ENCODE measurements around the gene ETS2.

The ETS2 gene

GRCh38 chr21:38810034-38810825, 4.5 kb downstream of the ETS2 start:
- ATAC-seq = no peak

DNA sequence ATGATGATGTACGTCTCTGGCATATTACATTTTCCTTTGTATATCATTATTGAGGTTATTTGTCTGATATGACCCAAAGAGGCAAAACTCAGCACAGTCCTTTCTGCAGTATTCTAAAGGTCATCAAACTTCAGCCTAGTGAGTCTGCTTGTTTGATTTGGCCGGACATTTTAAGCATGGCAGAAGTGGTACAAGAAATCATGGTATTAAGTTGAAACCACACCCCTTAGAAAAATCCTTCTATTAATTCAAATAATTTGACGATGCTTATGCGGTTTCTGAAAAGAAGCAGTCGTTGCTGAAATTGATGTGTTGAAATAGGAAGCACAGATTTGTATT, 5.1 kb downstream of the ETS2 start:
- no peak for ATAC-seq
- TF ChIP-seq, protein P1, sequence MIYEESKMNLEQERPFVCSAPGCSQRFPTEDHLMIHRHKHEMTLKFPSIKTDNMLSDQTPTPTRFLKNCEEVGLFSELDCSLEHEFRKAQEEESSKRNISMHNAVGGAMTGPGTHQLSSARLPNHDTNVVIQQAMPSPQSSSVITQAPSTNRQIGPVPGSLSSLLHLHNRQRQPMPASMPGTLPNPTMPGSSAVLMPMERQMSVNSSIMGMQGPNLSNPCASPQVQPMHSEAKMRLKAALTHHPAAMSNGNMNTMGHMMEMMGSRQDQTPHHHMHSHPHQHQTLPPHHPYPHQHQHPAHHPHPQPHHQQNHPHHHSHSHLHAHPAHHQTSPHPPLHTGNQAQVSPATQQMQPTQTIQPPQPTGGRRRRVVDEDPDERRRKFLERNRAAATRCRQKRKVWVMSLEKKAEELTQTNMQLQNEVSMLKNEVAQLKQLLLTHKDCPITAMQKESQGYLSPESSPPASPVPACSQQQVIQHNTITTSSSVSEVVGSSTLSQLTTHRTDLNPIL (CRISPR knock-in tag; IDR thresholded peaks at IDR 0.05; ENCODE audit: low read depth) = no peak

More at GRCh38 chr21:38810034-38810825, 4.5 kb downstream of the ETS2 start:
- no peak for TF ChIP-seq ZNF565 (CRISPR knock-in tag; conservative IDR thresholded peaks at IDR 0.05; ENCODE audit: low read depth)
- no peak for TF ChIP-seq GLIS3 (CRISPR knock-in tag; IDR thresholded peaks at IDR 0.05)
- TF ChIP-seq OSR1 (CRISPR knock-in tag; IDR thresholded peaks at IDR 0.05) = no peak
- TF ChIP-seq ZNF8 (CRISPR knock-in tag; IDR thresholded peaks at IDR 0.05) = no peak
- no peak for TF ChIP-seq POU6F1 (CRISPR knock-in tag; IDR thresholded peaks at IDR 0.05; ENCODE audit: borderline replicate concordance, low read depth)
- no peak for TF ChIP-seq ZFP3 (CRISPR knock-in tag; IDR thresholded peaks at IDR 0.05)
- no peak for TF ChIP-seq RARB (CRISPR knock-in tag; IDR thresholded peaks at IDR 0.05)
- TF ChIP-seq TSHZ2 (CRISPR knock-in tag; IDR thresholded peaks at IDR 0.05) = no peak
- TF ChIP-seq ISL1 (CRISPR knock-in tag; IDR thresholded peaks at IDR 0.05) = no peak
- no peak for TF ChIP-seq PPARA (CRISPR knock-in tag; IDR thresholded peaks at IDR 0.05; ENCODE audit: borderline replicate concordance)
- no peak for TF ChIP-seq ZNF70 (CRISPR knock-in tag; IDR thresholded peaks at IDR 0.05)
- TF ChIP-seq CSRNP3 (CRISPR knock-in tag; IDR thresholded peaks at IDR 0.05) = no peak
- no peak for TF ChIP-seq ZC3H10 (CRISPR knock-in tag; IDR thresholded peaks at IDR 0.05)
- TF ChIP-seq, protein P2, sequence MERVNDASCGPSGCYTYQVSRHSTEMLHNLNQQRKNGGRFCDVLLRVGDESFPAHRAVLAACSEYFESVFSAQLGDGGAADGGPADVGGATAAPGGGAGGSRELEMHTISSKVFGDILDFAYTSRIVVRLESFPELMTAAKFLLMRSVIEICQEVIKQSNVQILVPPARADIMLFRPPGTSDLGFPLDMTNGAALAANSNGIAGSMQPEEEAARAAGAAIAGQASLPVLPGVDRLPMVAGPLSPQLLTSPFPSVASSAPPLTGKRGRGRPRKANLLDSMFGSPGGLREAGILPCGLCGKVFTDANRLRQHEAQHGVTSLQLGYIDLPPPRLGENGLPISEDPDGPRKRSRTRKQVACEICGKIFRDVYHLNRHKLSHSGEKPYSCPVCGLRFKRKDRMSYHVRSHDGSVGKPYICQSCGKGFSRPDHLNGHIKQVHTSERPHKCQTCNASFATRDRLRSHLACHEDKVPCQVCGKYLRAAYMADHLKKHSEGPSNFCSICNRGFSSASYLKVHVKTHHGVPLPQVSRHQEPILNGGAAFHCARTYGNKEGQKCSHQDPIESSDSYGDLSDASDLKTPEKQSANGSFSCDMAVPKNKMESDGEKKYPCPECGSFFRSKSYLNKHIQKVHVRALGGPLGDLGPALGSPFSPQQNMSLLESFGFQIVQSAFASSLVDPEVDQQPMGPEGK (CRISPR knock-in tag; IDR thresholded peaks at IDR 0.05; ENCODE audit: borderline replicate concordance) = no peak
- TF ChIP-seq TCF4 (CRISPR knock-in tag; IDR thresholded peaks at IDR 0.05; ENCODE audit: borderline replicate concordance) = no peak
- no peak for TF ChIP-seq BACH2 (CRISPR knock-in tag; IDR thresholded peaks at IDR 0.05; ENCODE audit: borderline replicate concordance)
- TF ChIP-seq, protein P1 (CRISPR knock-in tag; IDR thresholded peaks at IDR 0.05; ENCODE audit: low read depth) = no peak

DNA sequence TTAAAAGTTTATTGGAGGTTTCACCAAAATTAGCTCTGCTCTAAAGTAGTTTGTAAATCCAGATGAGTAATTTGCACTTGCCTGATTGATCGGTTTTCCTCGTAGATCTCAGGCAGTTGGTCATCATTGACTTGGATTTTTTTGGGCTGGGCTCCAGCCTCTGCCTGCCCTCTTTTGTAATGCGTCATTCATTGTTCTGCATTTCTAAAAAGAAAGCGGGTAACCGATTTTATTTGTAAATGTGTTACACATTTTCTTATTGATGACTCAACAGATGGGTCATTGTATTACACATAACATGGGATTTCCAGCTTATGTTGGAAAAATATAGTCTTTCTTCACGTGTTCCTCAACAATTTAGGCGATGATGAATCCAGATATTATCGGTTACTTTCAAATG, 5.5 kb downstream of the ETS2 start:
- no peak for TF ChIP-seq ISL1 (CRISPR knock-in tag; IDR thresholded peaks at IDR 0.05)
- ATAC-seq = no peak

All from SK-N-SH treated with all-trans-retinoic acid at 6 μM for 48 hours (cell line).